BLaER1 treated with 17β-estradiol and CSF1 and Interleukin-3, amounts not matched to agents 10 nM and 100 nM (cell line): Measurements from ENCODE around the gene ZBED1.

Experiments used
- H3K27ac ChIP-seq, 11 experiments: shearing (Covaris generic); formaldehyde crosslinking; 2 replicates each; pipeline ENCODE4 v1.8.1; 2022
- H3K27me3 ChIP-seq, 11 experiments: shearing (Covaris generic); formaldehyde crosslinking; 2 replicates each; pipeline ENCODE4 v1.8.1; 2022
- H3K36me3 ChIP-seq, 11 experiments: shearing (Covaris generic); formaldehyde crosslinking; 2 replicates each; pipeline ENCODE4 v1.8.1; 2022
- H3K4me1 ChIP-seq, 10 experiments: shearing (Covaris generic); formaldehyde crosslinking; 2 replicates each; pipeline ENCODE4 v1.8.1; 2022
- H3K4me2 ChIP-seq, 11 experiments: shearing (Covaris generic); formaldehyde crosslinking; 2 replicates each; pipeline ENCODE4 v1.8.1; 2022
- H3K4me3 ChIP-seq, 10 experiments: shearing (Covaris generic); formaldehyde crosslinking; 2 replicates each; pipeline ENCODE4 v1.8.1; 2022
- H3K9ac ChIP-seq, 11 experiments: shearing (Covaris generic); formaldehyde crosslinking; 2 replicates each; pipeline ENCODE4 v1.8.1; 2022
- H3K9me3 ChIP-seq, 11 experiments: shearing (Covaris generic); formaldehyde crosslinking; replicated peaks in 1 of 11; 2 replicates each; pipeline ENCODE4 v1.8.1; 2022
- H4K20me1 ChIP-seq, 11 experiments: shearing (Covaris generic); formaldehyde crosslinking; 2 replicates each; pipeline ENCODE4 v1.8.1; 2022
- Cebpa-rat ChIP-seq, 11 experiments: shearing (Covaris generic); IDR thresholded peaks; 2 replicates each; pipeline ENCODE4 v1.8.1; 2022

ZBED1 gene

DNA sequence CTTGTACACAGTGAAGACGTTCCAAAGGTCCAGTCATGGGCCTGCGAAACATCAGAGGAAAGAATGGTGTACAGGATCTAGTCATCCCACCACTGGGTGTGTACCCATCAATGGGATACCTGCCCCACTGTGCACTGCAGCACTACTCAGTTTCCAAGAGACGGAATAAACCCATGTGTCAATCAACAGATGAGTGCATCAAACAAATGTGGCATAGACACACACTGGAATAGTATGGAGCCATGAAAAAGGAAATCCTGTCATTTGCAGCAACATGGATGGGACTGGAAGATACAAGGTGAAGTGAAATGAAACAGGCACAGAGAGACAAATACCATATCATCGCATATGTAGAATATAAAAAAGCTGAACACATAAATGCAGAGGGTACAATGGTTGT, 48.0 kb downstream of the ZBED1 start:
- Histone ChIP-seq H4K20me1 (peaks cover 7 to 64% (median 26%) of the 10 kb centered on the region in 11 experiments; a peak in 16 of 22 replicates), H3K27me3 (no peaks in the 10 kb centered on the region), H3K9ac (no peak overlapping the region), H3K27ac (no peak overlapping the region), H3K9me3 (peaks cover 3 to 42% (median 25%) of the 10 kb centered on the region in 11 experiments), H3K4me1 (peaks cover 0 to 37% (median 26%) of the 10 kb centered on the region in 10 experiments; a peak in 18 of 20 replicates), H3K4me3 (no peak overlapping the region), H3K36me3 (peaks cover 22 to 41% (median 35%) of the 10 kb centered on the region in 11 experiments), H3K4me2 (no peak overlapping the region)
- TF ChIP-seq Cebpa-rat (IDR thresholded peaks at IDR 0.05), result no peak

DNA sequence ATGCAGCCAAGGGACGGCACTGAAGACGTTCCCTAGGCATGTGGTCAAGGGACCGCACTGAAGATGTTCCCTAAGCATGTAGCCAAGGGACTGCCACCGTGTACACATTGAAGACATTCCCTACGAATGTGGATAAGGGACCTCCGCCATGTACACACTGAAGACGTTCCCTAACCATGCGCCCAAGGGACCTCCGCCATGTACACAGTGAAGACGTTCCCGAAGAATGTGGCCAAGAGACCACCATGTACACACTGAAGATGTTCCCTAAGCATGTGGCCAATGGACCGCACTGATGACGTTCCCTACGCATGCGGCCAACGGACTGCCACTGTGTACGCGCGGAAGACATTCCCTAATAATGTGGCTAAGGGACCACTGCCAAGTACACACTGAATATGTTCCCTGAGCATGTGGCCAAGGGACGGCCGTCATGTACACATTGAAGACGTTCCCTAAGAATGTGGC, 48.4 kb downstream of the ZBED1 start:
- H3K4me3 ChIP-seq, result no peak overlapping the region
- H3K4me2 ChIP-seq, result no peak overlapping the region
- peaks cover 3 to 60% (median 22%) of the 10 kb centered on the region in 11 experiments; a peak in 15 of 22 replicates for H4K20me1 ChIP-seq
- peaks cover 0 to 37% (median 26%) of the 10 kb centered on the region in 10 experiments; a peak in 18 of 20 replicates for H3K4me1 ChIP-seq
- peaks cover 8 to 42% (median 28%) of the 10 kb centered on the region in 11 experiments for H3K9me3 ChIP-seq
- H3K9ac ChIP-seq, result no peak overlapping the region
- no peak overlapping the region for H3K27ac ChIP-seq
- no peak for TF ChIP-seq Cebpa-rat (IDR thresholded peaks at IDR 0.05)
- peaks cover 22 to 39% (median 33%) of the 10 kb centered on the region in 11 experiments for H3K36me3 ChIP-seq
- no peaks in the 10 kb centered on the region for H3K27me3 ChIP-seq

DNA sequence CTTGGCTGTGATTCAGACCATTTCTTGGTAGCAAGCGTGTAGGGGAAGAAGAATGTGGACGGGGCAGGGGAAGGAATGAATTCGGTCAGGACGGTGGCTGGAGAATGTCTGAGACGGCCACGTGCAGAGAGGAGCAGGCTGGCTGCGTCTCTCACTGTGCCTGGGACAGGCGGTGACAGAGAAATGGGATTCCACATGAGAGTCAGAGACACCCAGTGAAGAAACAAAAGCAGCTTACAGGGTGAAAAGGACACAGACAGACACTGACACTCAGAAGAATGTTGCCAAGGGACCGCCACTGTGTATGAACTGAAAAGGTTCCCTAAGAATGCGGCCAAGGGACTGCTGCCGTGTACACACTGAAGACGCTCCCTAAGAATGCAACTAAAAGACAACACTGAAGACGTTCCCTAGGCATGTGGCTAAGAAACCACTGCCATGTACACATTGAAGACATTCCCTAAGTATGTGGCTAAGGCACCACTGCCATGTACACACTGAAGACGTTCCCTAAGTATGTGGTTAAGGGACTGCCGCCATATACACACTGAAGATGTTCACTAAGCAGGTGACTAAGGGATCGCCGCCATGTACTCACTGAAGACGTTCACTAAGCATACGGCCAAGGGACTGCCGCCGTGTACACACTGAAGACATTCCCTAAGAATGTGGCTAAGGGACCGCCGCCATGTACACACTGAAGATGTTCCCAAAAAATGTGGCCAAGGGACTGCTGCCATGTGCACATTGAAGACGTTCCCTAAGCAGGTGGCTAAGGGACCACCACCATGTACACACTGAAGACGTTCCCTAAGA, 49.1 kb downstream of the ZBED1 start:
- Histone ChIP-seq H3K27ac (0 out of 22 replicates have a peak overlapping the region, but pooled peaks of 1 of the 11 experiments have one; percentile 2), H3K9me3 (peaks cover 14 to 46% (median 34%) of the 10 kb centered on the region in 11 experiments), H3K4me2 (peak overlapping the region in 8 of 11 experiments; percentile 11 to 71 (median 29); a peak in 13 of 22 replicates), H3K4me3 (no peak overlapping the region), H3K36me3 (peaks cover 28 to 44% (median 36%) of the 10 kb centered on the region in 11 experiments), H3K27me3 (no peaks in the 10 kb centered on the region), H3K4me1 (peaks cover 0 to 37% (median 26%) of the 10 kb centered on the region in 10 experiments; a peak in 18 of 20 replicates), H3K9ac (no peak overlapping the region; a peak in 1 of 22 replicates), H4K20me1 (peaks cover 3 to 54% (median 15%) of the 10 kb centered on the region in 11 experiments; a peak in 13 of 22 replicates)
- TF ChIP-seq Cebpa-rat (IDR thresholded peaks at IDR 0.05), result no peak

DNA sequence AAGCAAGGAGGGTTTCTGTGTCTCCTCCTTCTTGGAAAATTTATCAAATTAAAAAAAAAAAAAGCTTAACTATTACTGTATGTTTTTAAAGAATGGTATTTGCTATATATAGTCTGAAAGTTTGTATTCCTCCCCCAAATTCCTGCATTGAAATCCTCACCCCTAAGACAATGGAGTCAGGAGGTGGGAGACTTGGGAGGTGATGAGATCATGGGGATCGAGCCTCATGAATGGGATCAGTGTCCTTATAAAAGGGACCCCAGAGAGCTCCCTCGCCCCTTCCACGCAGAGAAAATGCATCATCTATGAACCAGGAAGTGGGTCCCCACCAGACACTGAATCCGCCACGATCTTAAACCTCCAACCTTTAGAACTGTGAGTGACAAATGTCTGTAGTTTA, 50.1 kb downstream of the ZBED1 start:
- no peaks in the 10 kb centered on the region for H3K27me3 ChIP-seq
- no peak overlapping the region for H3K4me3 ChIP-seq
- TF ChIP-seq Cebpa-rat (IDR thresholded peaks at IDR 0.05), result no peak
- H3K9me3 ChIP-seq, result peaks cover 24 to 56% (median 44%) of the 10 kb centered on the region in 11 experiments
- peak overlapping the region in 1 of 11 experiments; percentile 29; a peak in 2 of 22 replicates for H3K9ac ChIP-seq
- peak overlapping the region in 9 of 11 experiments; percentile 11 to 71 (median 31); a peak in 16 of 22 replicates for H3K4me2 ChIP-seq
- H3K36me3 ChIP-seq, result peaks cover 38 to 55% (median 46%) of the 10 kb centered on the region in 11 experiments
- H3K27ac ChIP-seq, result peak overlapping the region in 5 of 11 experiments; percentile 0 to 43 (median 15); a peak in 5 of 22 replicates
- peaks cover 0 to 37% (median 26%) of the 10 kb centered on the region in 10 experiments; a peak in 18 of 20 replicates for H3K4me1 ChIP-seq
- peaks cover 0 to 43% (median 6%) of the 10 kb centered on the region in 11 experiments; a peak in 8 of 22 replicates for H4K20me1 ChIP-seq

DNA sequence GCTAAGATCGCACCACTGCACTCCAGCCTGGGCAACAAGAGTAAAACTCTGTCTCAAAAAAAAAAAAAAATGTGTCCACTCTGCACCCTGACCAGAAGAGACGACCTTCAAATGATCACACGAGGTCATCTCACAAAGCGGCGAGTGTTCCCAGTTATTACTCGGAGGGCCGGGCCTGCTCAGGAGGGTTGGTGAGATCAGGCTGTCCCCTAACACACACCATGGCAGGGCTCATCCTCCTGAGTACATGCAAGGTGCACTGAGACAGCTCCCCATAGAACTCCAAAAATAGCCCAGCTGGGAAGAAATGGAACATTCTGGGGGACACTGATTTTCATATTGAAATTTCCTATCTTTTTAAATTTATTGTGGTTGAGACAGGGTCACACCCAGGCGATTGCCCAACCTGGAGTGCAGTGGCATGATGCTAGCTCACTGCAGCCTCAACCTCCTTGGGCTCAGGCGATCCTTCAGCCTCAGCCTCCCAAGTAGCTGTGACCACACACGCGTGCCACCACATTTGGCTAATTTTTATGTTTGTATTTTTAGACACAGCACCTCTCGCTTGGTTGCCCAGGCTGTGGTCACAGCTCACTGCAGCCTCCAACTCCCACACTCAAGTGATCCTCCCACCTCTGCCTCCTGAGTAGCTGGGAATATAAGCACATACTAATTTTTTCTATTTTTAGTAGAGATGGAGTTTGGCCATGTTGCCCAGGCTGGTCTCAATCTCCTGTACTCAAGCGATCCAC, 51.5 kb downstream of the ZBED1 start:
- peaks cover 26 to 56% (median 47%) of the 10 kb centered on the region in 11 experiments for H3K9me3 ChIP-seq
- peak overlapping the region in 7 of 11 experiments; percentile 0 to 43 (median 24); a peak in 8 of 22 replicates for H3K27ac ChIP-seq
- TF ChIP-seq Cebpa-rat (IDR thresholded peaks at IDR 0.05), result no peak
- peaks cover 31 to 60% (median 49%) of the 10 kb centered on the region in 11 experiments for H3K36me3 ChIP-seq
- no peak overlapping the region; a peak in 1 of 20 replicates for H3K4me3 ChIP-seq
- peaks cover 0 to 41% (median 0%) of the 10 kb centered on the region in 11 experiments; a peak in 6 of 22 replicates for H4K20me1 ChIP-seq
- peak overlapping the region in 9 of 11 experiments; percentile 14 to 71 (median 50); a peak in 15 of 22 replicates for H3K4me2 ChIP-seq
- H3K9ac ChIP-seq, result no peak overlapping the region
- peaks cover 0 to 37% (median 26%) of the 10 kb centered on the region in 10 experiments; a peak in 18 of 20 replicates for H3K4me1 ChIP-seq
- H3K27me3 ChIP-seq, result no peaks in the 10 kb centered on the region

DNA sequence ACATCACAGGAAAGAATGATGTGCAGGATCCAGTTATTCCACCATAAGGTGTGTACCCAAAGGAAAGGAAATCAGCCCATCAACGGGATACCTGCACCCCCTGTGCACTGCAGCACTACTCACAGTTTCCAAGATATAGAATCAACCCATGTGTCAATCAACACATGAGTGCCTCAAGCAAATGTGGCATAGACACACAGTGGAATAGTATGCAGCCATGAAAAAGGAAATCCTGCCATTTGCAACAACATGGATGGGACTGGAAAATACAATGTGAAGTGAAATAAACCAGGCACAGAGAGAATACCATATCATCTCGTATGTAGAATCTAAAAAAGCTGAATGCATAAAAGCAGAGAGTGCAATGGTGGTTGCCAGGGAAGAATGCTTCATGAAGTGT, 53.3 kb downstream of the ZBED1 start:
- H3K27ac ChIP-seq, result no peak overlapping the region
- peaks cover 22 to 59% (median 51%) of the 10 kb centered on the region in 11 experiments for H3K36me3 ChIP-seq
- peaks cover 0 to 37% (median 26%) of the 10 kb centered on the region in 10 experiments; a peak in 18 of 20 replicates for H3K4me1 ChIP-seq
- no peak overlapping the region for H3K4me2 ChIP-seq
- H3K4me3 ChIP-seq, result no peak overlapping the region
- H3K9me3 ChIP-seq, result peaks cover 26 to 53% (median 40%) of the 10 kb centered on the region in 11 experiments
- H3K27me3 ChIP-seq, result no peaks in the 10 kb centered on the region
- H3K9ac ChIP-seq, result no peak overlapping the region
- TF ChIP-seq Cebpa-rat (IDR thresholded peaks at IDR 0.05), result no peak
- H4K20me1 ChIP-seq, result peaks cover 0 to 37% (median 0%) of the 10 kb centered on the region in 11 experiments; a peak in 6 of 22 replicates

DNA sequence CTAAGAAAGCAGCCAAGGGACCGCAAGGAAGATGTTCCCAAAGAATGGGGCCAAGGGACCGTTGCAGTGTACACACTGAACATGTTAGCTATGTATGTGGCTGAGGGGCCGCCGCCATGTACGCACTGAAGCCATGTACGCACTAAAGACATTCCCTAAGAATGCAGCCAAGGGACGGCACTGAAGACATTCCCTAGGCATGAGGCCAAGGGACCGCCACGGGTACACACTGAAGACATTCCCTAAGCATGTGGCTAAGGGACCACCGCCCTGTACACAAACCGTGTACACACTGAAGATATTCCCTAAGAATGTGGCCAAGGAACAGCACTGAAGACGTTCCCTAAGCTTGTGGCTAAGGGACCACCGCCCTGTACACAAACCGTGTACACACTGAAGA, 54.0 kb downstream of the ZBED1 start:
- H3K36me3 ChIP-seq, result peaks cover 20 to 60% (median 45%) of the 10 kb centered on the region in 11 experiments; a peak in 21 of 22 replicates
- no peak overlapping the region for H3K27ac ChIP-seq
- no peak overlapping the region for H3K9ac ChIP-seq
- H3K27me3 ChIP-seq, result no peaks in the 10 kb centered on the region
- H4K20me1 ChIP-seq, result peaks cover 0 to 30% (median 0%) of the 10 kb centered on the region in 11 experiments; a peak in 6 of 22 replicates
- H3K4me2 ChIP-seq, result no peak overlapping the region
- TF ChIP-seq Cebpa-rat (IDR thresholded peaks at IDR 0.05), result no peak
- H3K4me3 ChIP-seq, result no peak overlapping the region
- peaks cover 26 to 50% (median 39%) of the 10 kb centered on the region in 11 experiments for H3K9me3 ChIP-seq
- H3K4me1 ChIP-seq, result peaks cover 0 to 32% (median 25%) of the 10 kb centered on the region in 10 experiments; a peak in 18 of 20 replicates
